ENCODE results near the gene SERPINC1.
"Not testable (repeated sequence)": the region's sequence is repeated elsewhere in the genome, so short reads cannot be mapped to it uniquely, and the experiment has no call there.

The SERPINC1 gene

GRCh38 chr1:173934440-173934839 lies 17.3 kb upstream of the SERPINC1 start:
- no peak for TF ChIP-seq CTCF (conservative IDR thresholded peaks at IDR 0.05; ENCODE audit: low read length)
- no peak overlapping the region for H3K4me3 ChIP-seq (ENCODE audit: low read length)
- DNase-seq (ENCODE audit: low read depth) = no peak

GRCh38 chr1:173930541-173930940 lies 13.4 kb upstream of the SERPINC1 start:
- not testable (repeated sequence) for H3K4me3 ChIP-seq (ENCODE audit: low read length); DNase-seq (ENCODE audit: low read depth)

GRCh38 chr1:173925306-173926242 lies 8.4 kb upstream of the SERPINC1 start:
- H3K4me3 ChIP-seq (ENCODE audit: low read length) = no peak overlapping the region
- no peak for TF ChIP-seq CTCF (conservative IDR thresholded peaks at IDR 0.05; ENCODE audit: low read length)
- DNase-seq (ENCODE audit: low read depth) = no peak

GRCh38 chr1:173920861-173921260 lies 3.7 kb upstream of the SERPINC1 start:
- DNase-seq (ENCODE audit: low read depth) = no peak
- H3K4me3 ChIP-seq (ENCODE audit: low read length) = no peak overlapping the region
- TF ChIP-seq CTCF (conservative IDR thresholded peaks at IDR 0.05; ENCODE audit: low read length) = no peak

GRCh38 chr1:173917635-173918493 lies 737 bp upstream of the SERPINC1 start:
- no peak overlapping the region for H3K4me3 ChIP-seq (ENCODE audit: low read length)
- TF ChIP-seq CTCF (conservative IDR thresholded peaks at IDR 0.05; ENCODE audit: low read length) = no peak
- DNase-seq (ENCODE audit: low read depth) = no peak

- TF ChIP-seq CTCF (conservative IDR thresholded peaks at IDR 0.05; ENCODE audit: low read length) = no peak
- no peak overlapping the region for H3K4me3 ChIP-seq (ENCODE audit: low read length)
- no peak for DNase-seq (ENCODE audit: low read depth)
These were observed 460 bp downstream of the SERPINC1 start for GRCh38 chr1:173916667-173917066.

GRCh38 chr1:173915596-173915995 lies 1.5 kb downstream of the SERPINC1 start:
- no peak overlapping the region for H3K4me3 ChIP-seq (ENCODE audit: low read length)
- no peak for TF ChIP-seq CTCF (conservative IDR thresholded peaks at IDR 0.05; ENCODE audit: low read length)
- no peak for DNase-seq (ENCODE audit: low read depth)
